ENCODE results near the gene ZFAND4.
"Not testable (repeated sequence)": the region's sequence is repeated elsewhere in the genome, so short reads cannot be mapped to it uniquely, and the experiment has no call there.

Gene ZFAND4

GRCh38 chr10:45640049-45640448 is 32.5 kb downstream of the ZFAND4 start:
- no peak for DNase-seq

DNA sequence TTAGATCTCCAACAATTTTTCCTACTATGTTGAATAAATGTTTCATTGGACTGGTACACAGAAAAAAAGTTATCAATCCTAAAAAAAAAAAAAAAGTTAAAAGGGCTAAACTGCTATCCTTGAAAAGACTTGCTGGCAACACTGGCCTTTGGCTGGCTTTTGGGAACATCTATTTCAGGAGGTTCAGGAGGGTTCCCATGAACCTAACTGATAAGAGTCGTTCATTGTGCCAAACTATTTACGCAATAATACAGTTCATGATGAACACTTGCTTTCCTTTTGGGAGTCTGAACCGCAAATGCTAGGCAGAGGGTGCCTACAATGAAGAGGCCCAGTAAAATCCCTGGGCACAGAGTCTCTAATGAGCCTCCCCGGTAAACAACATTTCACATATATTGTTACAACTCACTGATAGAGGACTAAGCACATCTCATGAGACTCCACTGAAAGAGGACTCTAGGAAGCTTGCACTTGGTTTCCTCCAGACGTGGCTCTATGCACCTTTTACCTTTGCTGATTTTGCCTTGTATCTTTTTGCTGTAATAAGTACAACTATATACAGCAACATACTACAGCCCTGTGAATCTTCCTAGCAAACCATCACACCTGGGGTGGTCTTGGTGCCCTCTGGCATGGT is 45.0 kb downstream of the ZFAND4 start:
- DNase-seq: no peak

- DNase-seq: no peak
Measured at GRCh38 chr10:45625879-45626278, 46.7 kb downstream of the ZFAND4 start.

GRCh38 chr10:45624724-45625123 is 47.8 kb downstream of the ZFAND4 start:
- DNase-seq: no peak

DNA sequence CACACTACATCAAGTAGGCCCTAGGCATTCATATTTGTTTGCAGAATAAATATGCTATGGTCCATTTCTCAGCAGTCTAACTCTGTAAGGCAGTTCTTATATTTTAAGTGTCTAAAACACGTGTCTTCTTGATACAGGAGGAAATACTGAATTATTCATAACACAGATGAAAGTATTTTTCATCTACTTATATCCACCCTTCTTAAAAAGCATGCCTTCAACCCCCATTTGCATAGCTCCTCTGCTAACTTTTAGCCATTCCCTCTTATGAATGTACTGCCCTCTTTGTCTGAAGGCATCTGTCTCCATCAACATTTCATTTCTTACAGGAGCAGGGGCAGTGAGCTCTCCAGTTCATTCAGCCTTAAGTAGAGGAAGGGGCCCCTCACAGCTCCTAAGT is 57.7 kb downstream of the ZFAND4 start:
- DNase-seq: no peak

DNA sequence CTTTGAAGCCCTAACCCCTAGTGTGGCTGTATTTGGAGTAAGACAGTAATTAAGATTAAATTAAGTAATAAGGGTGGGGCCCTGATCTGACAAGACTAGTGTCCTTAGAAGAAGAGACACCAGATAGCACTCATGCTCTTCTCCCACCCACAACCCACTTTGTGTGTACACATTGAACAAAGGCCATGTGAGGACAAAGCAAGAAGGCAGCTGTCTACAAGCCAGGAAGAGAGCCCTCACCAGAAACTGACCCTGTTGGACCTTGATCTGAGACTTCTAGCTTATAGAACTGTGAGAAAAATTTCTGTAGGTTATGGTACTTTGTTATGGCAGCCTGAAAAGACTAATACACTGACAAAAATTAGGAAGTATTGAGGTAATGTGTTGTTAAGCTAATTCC is 59.8 kb downstream of the ZFAND4 start:
- DNase-seq: no peak

DNA sequence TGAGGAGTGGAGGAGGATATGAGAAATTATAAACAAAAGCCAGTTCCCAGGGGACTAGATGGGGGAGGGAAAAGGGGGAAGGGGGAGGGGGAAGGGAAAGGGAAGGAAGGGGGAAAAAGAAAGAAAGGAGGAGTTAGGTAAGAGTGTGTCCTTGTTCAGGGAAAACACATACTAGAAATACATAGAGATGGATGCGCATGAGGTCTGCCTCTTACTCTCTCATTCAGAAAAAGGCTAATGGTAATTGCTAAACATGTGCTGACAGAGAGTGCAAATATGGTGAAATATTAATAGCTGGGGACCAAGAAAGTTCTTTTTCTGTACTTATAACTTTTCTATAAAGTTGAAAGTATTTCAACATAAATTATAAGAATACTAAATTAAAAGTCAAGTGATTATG is 64.5 kb downstream of the ZFAND4 start:
- no peak for DNase-seq

DNA sequence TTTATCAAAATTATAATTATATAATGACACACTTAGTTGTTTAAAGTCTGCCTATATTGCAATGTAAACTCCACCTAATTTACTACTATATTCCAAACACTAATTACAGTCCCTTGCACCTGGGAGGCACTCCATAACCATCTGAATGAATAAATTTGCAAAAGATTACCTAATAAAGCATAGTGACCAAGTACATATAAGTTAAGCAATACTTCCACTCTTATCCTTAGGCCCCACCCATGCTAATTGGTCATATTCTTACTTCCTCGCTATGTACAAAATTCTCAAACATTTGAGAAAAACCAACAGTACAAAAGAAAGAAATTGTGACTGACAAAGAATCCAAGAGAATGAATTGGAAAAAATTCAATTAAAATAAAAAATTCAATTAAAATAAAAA is 65.3 kb downstream of the ZFAND4 start:
- no peak for DNase-seq

- no peak for DNase-seq
Measured at GRCh38 chr10:45602836-45603235, 69.7 kb downstream of the ZFAND4 start.

DNA sequence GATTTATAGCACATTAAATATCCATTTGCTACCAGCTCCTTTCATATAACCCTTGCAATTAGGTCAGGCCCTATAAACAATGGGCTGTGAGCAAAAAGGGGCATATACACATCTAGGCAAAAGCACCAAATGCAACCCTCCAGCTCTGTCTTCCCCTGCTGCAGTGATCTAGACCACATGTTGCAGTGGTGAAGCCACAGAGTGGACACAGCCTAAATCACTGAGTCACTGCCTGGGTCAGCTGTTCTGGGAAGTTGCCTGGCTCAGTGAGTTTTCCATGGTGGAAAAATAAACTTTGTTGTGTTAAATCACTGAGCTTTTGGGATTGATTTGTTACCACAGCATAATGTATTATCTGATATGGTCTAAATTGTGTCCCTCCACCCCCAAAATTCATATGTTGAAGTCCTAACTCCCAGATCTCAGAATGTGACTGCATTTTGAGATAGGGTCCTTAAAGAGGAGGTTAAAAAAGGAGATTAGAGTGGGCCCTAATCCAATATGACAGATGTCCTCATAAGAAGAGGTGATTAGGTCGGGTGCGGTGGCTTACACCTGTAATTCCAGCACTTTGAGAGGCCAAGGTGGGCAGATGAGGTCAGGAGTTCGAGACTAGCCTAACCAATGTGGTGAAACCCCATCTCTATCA is 70.4 kb downstream of the ZFAND4 start:
- no peak for DNase-seq

GRCh38 chr10:45601254-45601930 is 71.2 kb downstream of the ZFAND4 start:
- not testable (repeated sequence) for DNase-seq

- DNase-seq: not testable (repeated sequence)
Measured at GRCh38 chr10:45600337-45601253, 72.0 kb downstream of the ZFAND4 start.

DNA sequence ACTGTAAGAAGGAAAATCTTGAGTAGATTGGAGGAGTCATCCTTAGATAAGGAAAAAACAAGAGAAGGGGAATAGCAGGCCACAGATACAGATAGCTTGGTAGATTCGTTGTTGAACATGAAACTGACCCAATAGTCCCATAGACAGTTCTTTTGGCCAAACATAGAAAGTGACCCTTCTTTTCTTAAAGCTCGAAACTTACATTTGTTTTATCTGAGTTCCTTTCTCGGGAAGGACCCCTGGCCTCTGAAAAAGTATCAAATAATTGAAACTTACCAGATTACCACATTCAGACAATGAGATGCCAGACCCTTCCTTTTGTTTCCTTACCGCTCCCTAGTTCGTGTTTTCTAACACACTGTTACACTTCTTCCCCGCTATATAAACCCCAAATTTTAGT is 72.9 kb downstream of the ZFAND4 start:
- DNase-seq: no peak

GRCh38 chr10:45599021-45599603 is 73.5 kb downstream of the ZFAND4 start:
- no peak for DNase-seq

GRCh38 chr10:45596526-45596925 is 76.0 kb downstream of the ZFAND4 start:
- no peak for DNase-seq

GRCh38 chr10:45594276-45595157 is 78.1 kb downstream of the ZFAND4 start:
- DNase-seq: peak; percentile 91

DNA sequence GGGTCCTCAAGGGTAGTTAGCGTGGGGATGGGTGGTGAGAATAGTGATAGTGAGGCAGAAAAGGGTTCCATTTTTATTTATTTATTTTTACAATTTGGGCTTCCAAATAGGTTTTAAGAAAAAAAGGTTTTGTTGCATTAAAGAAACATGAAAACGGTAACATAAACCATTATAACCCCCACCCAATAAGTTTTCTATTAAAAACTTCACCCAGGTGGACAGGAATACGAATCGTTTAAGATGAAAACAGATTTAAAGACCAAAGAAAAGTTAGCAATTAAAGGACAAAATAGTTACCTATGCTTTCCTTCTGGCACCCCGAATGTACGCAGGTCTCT is 78.7 kb downstream of the ZFAND4 start:
- DNase-seq: no peak

DNA sequence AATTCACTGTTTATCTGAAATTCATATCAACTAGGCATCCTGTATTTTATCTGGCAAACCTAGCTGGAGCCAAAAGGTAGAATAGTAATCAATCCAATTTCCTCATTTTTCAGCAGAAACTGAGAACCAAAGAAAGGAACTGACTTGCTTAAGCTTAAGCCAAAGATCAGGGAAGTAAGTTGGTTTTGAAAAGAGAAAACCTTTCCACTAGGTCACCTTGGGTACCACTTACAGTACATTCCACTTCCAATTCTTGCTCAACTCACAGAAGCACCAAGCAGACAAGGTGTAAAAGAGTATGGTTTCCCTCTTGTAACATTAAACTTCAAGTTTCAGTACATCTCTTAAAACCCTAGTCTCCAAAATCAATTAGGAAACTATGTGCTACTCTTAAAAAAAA is 79.6 kb downstream of the ZFAND4 start:
- DNase-seq: no peak

GRCh38 chr10:45592432-45592831 is 80.1 kb downstream of the ZFAND4 start:
- no peak for DNase-seq

DNA sequence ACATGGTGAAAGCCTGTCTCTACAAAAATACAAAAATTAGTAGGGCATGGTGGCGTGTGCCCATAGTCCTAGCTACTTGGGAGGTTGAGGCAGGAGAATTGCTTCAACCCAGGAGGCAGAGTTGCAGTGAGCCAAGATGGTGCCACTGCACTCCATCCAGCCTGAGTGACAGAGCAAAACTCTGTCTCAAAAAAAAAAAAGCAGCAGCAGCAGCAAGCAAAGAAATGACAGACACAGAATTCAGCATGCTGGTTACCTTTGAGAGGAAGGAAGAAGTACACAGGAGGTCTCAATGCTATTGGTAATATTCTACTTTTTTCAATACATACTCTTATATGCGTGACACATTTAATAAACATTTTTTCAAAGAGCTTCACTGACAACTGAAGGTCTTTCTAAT is 81.3 kb downstream of the ZFAND4 start:
- no peak for DNase-seq

- DNase-seq: no peak
Measured at GRCh38 chr10:45589868-45590267, 82.7 kb downstream of the ZFAND4 start.

DNA sequence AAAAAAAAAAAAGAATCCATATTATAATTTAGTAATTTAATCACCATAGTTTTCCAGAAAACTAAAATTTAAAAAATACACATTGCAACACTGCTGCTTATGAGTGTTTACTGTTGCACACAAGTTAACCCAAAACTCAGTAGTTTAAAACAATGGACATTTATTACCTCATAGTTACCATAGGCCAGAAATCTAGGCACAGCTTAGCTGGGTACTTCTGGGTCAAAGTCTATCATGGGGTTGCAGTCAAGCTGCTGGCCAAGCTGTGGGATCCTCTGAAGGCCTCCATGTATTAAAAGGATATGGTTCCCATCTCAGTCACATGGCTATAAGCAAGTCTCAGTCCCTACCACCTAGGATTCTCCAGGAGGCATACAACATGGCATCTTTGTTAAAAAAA is 83.6 kb downstream of the ZFAND4 start:
- DNase-seq: no peak

Data from CD4-positive, alpha-beta T cell treated with Interleukin-10 for 1 hour (primary cell).